HCT116 (cell line): ENCODE measurements around the gene SEC31A.

Source experiments
- CEBPB ChIP-seq: IDR thresholded peaks from 2 replicates; pipeline ENCODE4 v1.6.1; 2012; ENCODE audit warnings: low read depth
- CTCF ChIP-seq, 3 experiments: fragments of 200-600 bp in 1 of 3; sonication (generic) in 1 of 3; IDR thresholded peaks in 2 of 3; conservative IDR thresholded peaks in 1 of 3; 2 replicates each; pipeline ENCODE4 v1.5.1; 2012 to 2017; ENCODE audit warnings: low read depth in 2 of 3, low read length in 2 of 3, antibody characterized with exemption in 1 of 3, borderline replicate concordance in 1 of 3, control low read depth in 1 of 3, mild to moderate bottlenecking in 1 of 3, mixed read lengths in 1 of 3, mixed run types in 1 of 3, moderate library complexity in 1 of 3; ENCODE audit not compliant: insufficient read depth in 1 of 3
- EZH2phosphoT487 ChIP-seq: fragments of 200-600 bp; IDR thresholded peaks from 2 replicates; pipeline ENCODE4 v1.6.1; 2018; ENCODE audit warnings: antibody characterized with exemption, borderline replicate concordance
- FOSL1 ChIP-seq: IDR thresholded peaks from 2 replicates; pipeline ENCODE4 v1.6.1; 2012; ENCODE audit warnings: low read depth
- MAX ChIP-seq: IDR thresholded peaks from 2 replicates; pipeline ENCODE4 v1.6.1; 2012
- POLR2AphosphoS5 ChIP-seq: IDR thresholded peaks from 2 replicates; pipeline ENCODE4 v1.6.1; 2011; ENCODE audit warnings: mild to moderate bottlenecking, low read depth, low read length, moderate library complexity
- RAD21 ChIP-seq: IDR thresholded peaks from 2 replicates; pipeline ENCODE4 v1.6.1; 2012; ENCODE audit warnings: low read depth, mild to moderate bottlenecking
- SRF ChIP-seq: IDR thresholded peaks from 2 replicates; pipeline ENCODE4 v1.6.1; 2012; ENCODE audit warnings: low read depth
- ZFX ChIP-seq: fragments of 450-650 bp; IDR thresholded peaks from 2 replicates; pipeline ENCODE4 v1.6.1; 2017
- ZNF274 ChIP-seq: fragments of 200-500 bp; sonication (Bioruptor generic); IDR thresholded peaks from 2 replicates; pipeline ENCODE4 v1.6.1; 2014; ENCODE audit warnings: mild to moderate bottlenecking, low read depth, low read length, inconsistent platforms

- TF ChIP-seq POLR2AphosphoS5: no peak
- no peak for TF ChIP-seq FOSL1
- TF ChIP-seq MAX: no peak
- TF ChIP-seq ZFX: no peak
- TF ChIP-seq SRF: no peak
- TF ChIP-seq EZH2phosphoT487: no peak
- no peak for TF ChIP-seq ZNF274
- TF ChIP-seq CTCF (IDR thresholded peaks at IDR 0.05 in 2 of 3, conservative IDR thresholded peaks at IDR 0.05 in 1 of 3; ENCODE audit: borderline replicate concordance in 1 of 3, insufficient read depth in 1 of 3, low read depth in 2 of 3, low read length in 2 of 3): no peak
- TF ChIP-seq CEBPB: no peak
- TF ChIP-seq RAD21: no peak
Observed at GRCh38 chr4:82850684-82851083, 40.3 kb downstream of the SEC31A start.
